Neural cell (in vitro differentiated cells): ENCODE results near the gene GPR173.

Experiments
- EP300 ChIP-seq: fragments of 450-650 bp; conservative IDR thresholded peaks from 2 replicates; pipeline ENCODE4 v1.6.1; 2014; ENCODE audit warnings: antibody characterized with exemption, mild to moderate bottlenecking, moderate library complexity; ENCODE audit not compliant: poor library complexity, severe bottlenecking
- EZH2 ChIP-seq: fragments of 200-600, 300-800 bp; shearing (Covaris generic), sonication (generic); IDR thresholded peaks from 2 replicates; pipeline ENCODE4 v1.6.1; 2014; ENCODE audit warnings: antibody characterized with exemption, low read length, borderline replicate concordance, mild to moderate bottlenecking; ENCODE audit not compliant: insufficient read depth, poor library complexity, severe bottlenecking
- MXI1 ChIP-seq: fragments of 450-650 bp; conservative IDR thresholded peaks from 2 replicates; pipeline ENCODE4 v1.6.1; 2014; ENCODE audit warnings: antibody characterized with exemption, mild to moderate bottlenecking; ENCODE audit not compliant: poor library complexity, severe bottlenecking
- POLR2AphosphoS5 ChIP-seq: IDR thresholded peaks from 2 replicates; pipeline ENCODE4 v1.6.1; 2012
- RAD21 ChIP-seq: fragments of 450-650 bp; conservative IDR thresholded peaks from 2 replicates; pipeline ENCODE4 v1.6.1; 2014; ENCODE audit warnings: antibody characterized with exemption, mild to moderate bottlenecking, moderate library complexity
- REST ChIP-seq: IDR thresholded peaks from 2 replicates; pipeline ENCODE4 v1.6.1; 2012; ENCODE audit warnings: borderline replicate concordance
- SMC3 ChIP-seq: fragments of 450-650 bp; conservative IDR thresholded peaks from 2 replicates; pipeline ENCODE4 v1.6.1; 2014; ENCODE audit warnings: antibody characterized with exemption, mild to moderate bottlenecking, moderate library complexity; ENCODE audit not compliant: poor library complexity
- TAF1 ChIP-seq: IDR thresholded peaks from 2 replicates; pipeline ENCODE4 v1.6.1; 2012; ENCODE audit warnings: low read depth
- TF ChIP-seq, protein P1 (sequence below): fragments of 450-650 bp; IDR thresholded peaks from 2 replicates; pipeline ENCODE4 v1.5.1; 2014; ENCODE audit warnings: antibody characterized with exemption, mild to moderate bottlenecking, moderate library complexity; ENCODE audit not compliant: poor library complexity, severe bottlenecking

DNA sequence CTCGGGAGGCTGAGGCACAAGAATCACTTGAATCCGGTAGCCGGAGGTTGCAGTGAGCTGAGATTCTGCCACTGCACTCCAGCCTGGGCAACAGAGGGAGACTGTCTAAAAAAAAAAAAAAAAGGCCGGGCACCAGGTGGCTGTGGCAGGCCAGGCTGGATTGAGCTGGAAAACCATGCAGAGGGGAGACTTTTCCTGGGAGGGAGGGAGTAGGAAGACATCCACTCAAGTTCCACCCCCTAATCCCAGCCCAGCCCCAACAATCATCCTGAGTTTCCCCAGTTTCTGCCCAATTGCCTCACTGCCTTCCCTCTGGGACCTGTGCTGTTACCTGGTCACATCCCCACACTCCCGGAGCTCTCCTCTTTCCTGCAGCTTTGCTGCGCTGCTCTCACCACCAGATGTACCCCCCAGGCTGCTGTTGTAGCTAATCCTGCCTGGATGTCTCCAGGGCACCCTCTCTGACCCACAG, 24.6 kb downstream of the GPR173 start:
- TF ChIP-seq, protein P1, sequence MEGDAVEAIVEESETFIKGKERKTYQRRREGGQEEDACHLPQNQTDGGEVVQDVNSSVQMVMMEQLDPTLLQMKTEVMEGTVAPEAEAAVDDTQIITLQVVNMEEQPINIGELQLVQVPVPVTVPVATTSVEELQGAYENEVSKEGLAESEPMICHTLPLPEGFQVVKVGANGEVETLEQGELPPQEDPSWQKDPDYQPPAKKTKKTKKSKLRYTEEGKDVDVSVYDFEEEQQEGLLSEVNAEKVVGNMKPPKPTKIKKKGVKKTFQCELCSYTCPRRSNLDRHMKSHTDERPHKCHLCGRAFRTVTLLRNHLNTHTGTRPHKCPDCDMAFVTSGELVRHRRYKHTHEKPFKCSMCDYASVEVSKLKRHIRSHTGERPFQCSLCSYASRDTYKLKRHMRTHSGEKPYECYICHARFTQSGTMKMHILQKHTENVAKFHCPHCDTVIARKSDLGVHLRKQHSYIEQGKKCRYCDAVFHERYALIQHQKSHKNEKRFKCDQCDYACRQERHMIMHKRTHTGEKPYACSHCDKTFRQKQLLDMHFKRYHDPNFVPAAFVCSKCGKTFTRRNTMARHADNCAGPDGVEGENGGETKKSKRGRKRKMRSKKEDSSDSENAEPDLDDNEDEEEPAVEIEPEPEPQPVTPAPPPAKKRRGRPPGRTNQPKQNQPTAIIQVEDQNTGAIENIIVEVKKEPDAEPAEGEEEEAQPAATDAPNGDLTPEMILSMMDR = no peak
- TF ChIP-seq POLR2AphosphoS5 (no peak), TAF1 (no peak), MXI1 (no peak), EZH2 (no peak), SMC3 (no peak), EP300 (no peak), RAD21 (no peak), REST (no peak)
